Prostate gland (tissue), 1 donor: ENCODE measurements around the gene CAMSAP1.

ENCODE experiments used
- POLR2A ChIP-seq: fragments of 450-650 bp; IDR thresholded peaks from one replicate; pipeline ENCODE4 v1.6.1; 2016; ENCODE audit warnings: antibody characterized with exemption, mild to moderate bottlenecking
- POLR2AphosphoS5 ChIP-seq: sonication (generic); formaldehyde crosslinking; IDR thresholded peaks from one replicate; pipeline ENCODE4 v1.6.1; 2017; ENCODE audit warnings: antibody characterized with exemption

GRCh38 chr9:135905380-135906258 lies 1.7 kb downstream of the CAMSAP1 start:
- TF ChIP-seq POLR2A (no peak), POLR2AphosphoS5 (no peak)
